SK-N-SH treated with all-trans-retinoic acid at 6 μM for 48 hours (cell line): Measurements from ENCODE around the gene CDNF.

ENCODE experiments used
- ARNTL ChIP-seq: fragments of 450-650 bp; formaldehyde crosslinking; IDR thresholded peaks from 2 replicates; pipeline ENCODE4 v1.5.0; 2020; ENCODE audit warnings: low read depth, mild to moderate bottlenecking, moderate library complexity, borderline replicate concordance
- CREB5 ChIP-seq: fragments of 250-450 bp; sonication (Bioruptor Pico); IDR thresholded peaks from 2 replicates; pipeline ENCODE4 v1.5.1; 2020; ENCODE audit warnings: low read depth, mild to moderate bottlenecking, moderate library complexity
- GLIS3 ChIP-seq: fragments of 250-450 bp; sonication (Bioruptor Pico); IDR thresholded peaks from 2 replicates; pipeline ENCODE4 v1.5.0; 2020; ENCODE audit warnings: mild to moderate bottlenecking, moderate library complexity
- PATZ1 ChIP-seq: fragments of 250-450 bp; sonication (Bioruptor Pico); IDR thresholded peaks from 2 replicates; pipeline ENCODE4 v1.8.0; 2020; ENCODE audit warnings: mild to moderate bottlenecking, moderate library complexity, borderline replicate concordance
- TSHZ2 ChIP-seq: fragments of 250-450 bp; sonication (Bioruptor Pico); IDR thresholded peaks from 2 replicates; pipeline ENCODE4 v1.5.0; 2020; ENCODE audit warnings: mild to moderate bottlenecking, moderate library complexity
- ZFP3 ChIP-seq: fragments of 250-450 bp; sonication (Bioruptor Pico); IDR thresholded peaks from 2 replicates; pipeline ENCODE4 v1.5.0; 2020; ENCODE audit warnings: mild to moderate bottlenecking, moderate library complexity
- ZNF70 ChIP-seq: fragments of 450-650 bp; formaldehyde crosslinking; IDR thresholded peaks from 2 replicates; pipeline ENCODE4 v1.5.0; 2020; ENCODE audit warnings: mild to moderate bottlenecking, moderate library complexity
- TF ChIP-seq, protein P1 (sequence below): fragments of 250-450 bp; sonication (Bioruptor Pico); IDR thresholded peaks from 2 replicates; pipeline ENCODE4 v1.5.1; 2021; ENCODE audit warnings: mild to moderate bottlenecking, moderate library complexity

DNA sequence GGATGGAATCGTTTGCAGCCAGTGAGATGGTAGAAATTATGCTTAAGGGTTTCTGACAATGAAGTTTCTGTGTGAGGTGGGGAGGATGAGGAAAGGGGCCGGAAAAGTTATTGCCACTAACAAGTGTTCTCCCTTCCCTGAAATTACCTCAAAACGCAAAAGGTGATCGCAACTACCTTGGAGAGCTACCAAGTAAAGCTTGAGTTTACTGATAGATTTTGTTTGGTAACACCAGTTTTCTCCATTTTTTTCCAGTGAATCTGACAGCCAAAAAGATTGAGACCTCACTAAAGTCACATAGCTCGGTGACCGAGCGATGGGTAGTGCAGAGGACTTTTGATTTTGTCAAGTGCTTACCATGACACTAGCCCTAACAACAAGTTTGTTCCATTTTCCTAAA is 42.4 kb upstream of the CDNF start:
- TF ChIP-seq ARNTL (CRISPR knock-in tag) = no peak
- TF ChIP-seq CREB5 = no peak
- TF ChIP-seq ZNF70 (CRISPR knock-in tag) = no peak
- TF ChIP-seq GLIS3 (CRISPR knock-in tag) = no peak
- no peak for TF ChIP-seq ZFP3 (CRISPR knock-in tag)
- no peak for TF ChIP-seq TSHZ2 (CRISPR knock-in tag)
- TF ChIP-seq PATZ1 (CRISPR knock-in tag) = no peak
- TF ChIP-seq, protein P1, sequence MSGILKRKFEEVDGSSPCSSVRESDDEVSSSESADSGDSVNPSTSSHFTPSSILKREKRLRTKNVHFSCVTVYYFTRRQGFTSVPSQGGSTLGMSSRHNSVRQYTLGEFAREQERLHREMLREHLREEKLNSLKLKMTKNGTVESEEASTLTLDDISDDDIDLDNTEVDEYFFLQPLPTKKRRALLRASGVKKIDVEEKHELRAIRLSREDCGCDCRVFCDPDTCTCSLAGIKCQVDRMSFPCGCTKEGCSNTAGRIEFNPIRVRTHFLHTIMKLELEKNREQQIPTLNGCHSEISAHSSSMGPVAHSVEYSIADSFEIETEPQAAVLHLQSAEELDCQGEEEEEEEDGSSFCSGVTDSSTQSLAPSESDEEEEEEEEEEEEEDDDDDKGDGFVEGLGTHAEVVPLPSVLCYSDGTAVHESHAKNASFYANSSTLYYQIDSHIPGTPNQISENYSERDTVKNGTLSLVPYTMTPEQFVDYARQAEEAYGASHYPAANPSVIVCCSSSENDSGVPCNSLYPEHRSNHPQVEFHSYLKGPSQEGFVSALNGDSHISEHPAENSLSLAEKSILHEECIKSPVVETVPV (CRISPR knock-in tag) = no peak
